GM12874 (cell line): ENCODE measurements around the gene TCF4.

Experiments used
- CTCF ChIP-seq: IDR thresholded peaks from 2 replicates; pipeline ENCODE4 v1.5.1; 2011; ENCODE audit warnings: low read depth, mild to moderate bottlenecking, control low read depth, low read length, moderate library complexity; ENCODE audit not compliant: insufficient read depth

The TCF4 gene

GRCh38 chr18:55380589-55380988 is 207.4 kb downstream of the TCF4 start:
- TF ChIP-seq CTCF: no peak

GRCh38 chr18:55376387-55376786 is 211.6 kb downstream of the TCF4 start:
- TF ChIP-seq CTCF: no peak

- TF ChIP-seq CTCF: no peak
These were observed 212.1 kb downstream of the TCF4 start for GRCh38 chr18:55375930-55376329.

- TF ChIP-seq CTCF: no peak
These were observed 213.3 kb downstream of the TCF4 start for GRCh38 chr18:55374741-55375140.

- no peak for TF ChIP-seq CTCF
These were observed 215.8 kb downstream of the TCF4 start for GRCh38 chr18:55372209-55372608.

- no peak for TF ChIP-seq CTCF
These were observed 217.1 kb downstream of the TCF4 start for GRCh38 chr18:55370936-55371335.

- TF ChIP-seq CTCF: no peak
These were observed 218.6 kb downstream of the TCF4 start for GRCh38 chr18:55369346-55369745.

- no peak for TF ChIP-seq CTCF
These were observed 222.7 kb downstream of the TCF4 start for GRCh38 chr18:55365342-55365741.
